Measurements from ENCODE around the gene ERG. TPM values are rescaled to one million over a fixed set of nuclear protein-coding genes. Genes with fewer than 3 reads are reported as not detected.

ERG gene
- total and polyA plus RNA-seq, 2 of the 8 experiments (the other 6 are each of a cell fraction or from before 2014, with no cell fraction given), result 1.0 to 3.0 TPM

- TF ChIP-seq CEBPB (IDR thresholded peaks at IDR 0.05; ENCODE audit: low read depth, low read length), result no peak
- TF ChIP-seq CTCF (IDR thresholded peaks at IDR 0.05; ENCODE audit: control extremely low read depth in 1 of 3, insufficient read depth in 1 of 3, low read depth in 1 of 3, low read length in 3 of 3), result no peak
- TF ChIP-seq CHD1 (IDR thresholded peaks at IDR 0.05; ENCODE audit: low read depth, low read length), result no peak
- no peak for TF ChIP-seq HDAC6 (IDR thresholded peaks at IDR 0.05; ENCODE audit: low read depth, low read length)
Measured at GRCh38 chr21:38389354-38389676, 109.0 kb downstream of the ERG start (continued).

All from H1 (cell line).